Measurements from ENCODE around the gene APP. TPM values are rescaled to one million over a fixed set of nuclear protein-coding genes. Genes with fewer than 3 reads are reported as not detected.

Gene APP
- total RNA-seq, 1 experiment from 2014 or later = 401 TPM

DNA sequence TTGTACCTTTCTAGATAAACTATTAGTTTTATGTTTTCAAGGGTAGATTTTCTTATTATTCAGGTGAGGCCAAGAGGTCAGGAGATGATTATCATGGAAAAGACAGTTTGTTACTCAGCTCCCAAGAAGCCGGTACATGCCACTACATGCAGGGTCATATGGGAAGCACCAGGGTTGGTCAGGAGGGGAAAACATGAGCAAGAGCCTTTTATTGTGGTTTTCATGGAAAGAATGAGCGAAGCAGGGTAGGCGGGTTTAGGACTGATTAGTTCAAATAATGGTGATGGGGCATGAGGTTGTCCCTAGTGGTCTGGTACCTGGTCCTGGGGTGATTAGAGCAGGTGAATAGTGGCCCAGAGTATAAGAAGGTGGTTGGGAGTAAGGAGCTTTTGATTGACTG, 189.9 kb downstream of the APP start:
- DNase-seq (ENCODE audit: low read depth) = no peak

DNA sequence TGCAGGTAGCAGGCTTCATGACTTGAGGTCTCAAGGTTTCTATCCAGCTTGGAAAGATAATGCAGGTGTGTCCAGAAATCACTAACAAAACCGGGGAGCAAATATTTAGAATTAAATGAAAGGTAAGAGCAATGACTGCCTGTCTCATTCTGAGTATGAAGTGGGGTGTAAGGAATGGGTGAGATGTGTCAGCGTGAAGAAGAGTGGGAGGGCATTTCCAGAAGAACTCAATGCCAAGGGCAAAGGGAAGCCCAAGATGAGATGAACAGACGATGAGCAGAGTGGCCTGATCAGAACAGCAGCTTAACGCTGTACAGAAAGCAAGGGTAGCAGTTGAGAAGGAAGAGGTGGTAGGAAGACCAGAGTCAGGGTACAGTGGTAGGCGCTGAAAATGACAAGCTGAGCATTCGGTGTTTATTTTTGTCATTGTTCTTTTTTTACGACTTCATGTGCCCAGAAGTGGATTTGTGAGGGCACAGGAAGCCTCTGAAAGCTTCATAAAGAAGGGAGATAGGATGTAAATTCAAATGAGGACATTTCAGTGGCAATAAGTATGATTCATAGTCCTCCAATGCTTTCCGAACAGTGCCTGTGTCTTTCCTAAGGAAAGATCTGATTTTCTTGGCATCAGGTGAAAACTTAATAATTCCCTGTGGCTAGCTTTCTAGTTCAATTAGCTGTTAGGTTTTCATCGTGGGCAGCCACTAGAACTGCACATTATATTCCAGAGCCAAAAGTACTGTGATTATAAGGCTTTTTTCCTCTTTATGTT, 190.5 kb downstream of the APP start:
- DNase-seq (ENCODE audit: low read depth) = no peak

DNA sequence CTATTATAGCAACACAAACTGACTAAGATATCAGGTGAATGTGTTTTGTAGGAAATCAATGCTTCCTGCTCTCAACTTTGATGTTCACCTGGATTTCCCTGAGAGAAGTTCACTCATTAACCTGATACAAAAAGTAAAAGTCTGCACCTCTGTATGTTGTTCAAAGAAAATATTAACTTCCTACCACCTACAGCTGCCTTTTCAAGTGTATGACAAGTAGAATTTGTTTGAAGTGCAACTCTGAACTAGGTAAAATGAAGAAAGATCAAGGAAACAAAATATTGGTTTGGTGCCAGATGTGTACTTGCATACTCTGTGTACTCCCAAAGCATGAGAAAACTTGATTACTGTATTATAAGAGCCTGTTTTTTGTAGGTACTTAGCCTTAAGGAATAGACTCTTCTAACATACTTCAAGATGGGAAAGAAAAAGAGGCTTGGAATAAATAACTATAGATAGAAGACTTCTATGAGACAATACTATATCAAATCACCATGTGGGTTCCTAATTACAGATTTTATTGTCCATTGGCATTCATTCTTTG, 193.4 kb downstream of the APP start:
- DNase-seq (ENCODE audit: low read depth) = no peak

DNA sequence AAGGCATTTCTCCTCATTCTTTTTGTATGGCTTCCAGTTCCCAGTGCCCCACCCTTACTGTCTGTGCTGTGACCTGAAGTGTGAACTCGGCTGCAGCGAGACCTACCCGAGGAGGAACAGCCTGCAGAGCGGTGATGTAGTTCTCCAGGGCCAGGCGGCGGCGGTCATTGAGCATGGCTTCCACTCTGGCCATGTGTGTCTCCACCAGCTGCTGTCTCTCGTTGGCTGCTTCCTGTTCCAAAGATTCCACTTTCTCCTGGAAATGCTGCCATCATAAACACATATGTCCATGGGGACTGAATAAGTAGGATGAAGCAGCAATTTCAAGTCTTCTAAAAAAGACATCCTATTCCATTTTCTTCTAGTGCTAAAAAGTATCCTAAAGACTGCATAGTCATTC, 195.6 kb downstream of the APP start:
- no peak for DNase-seq (ENCODE audit: low read depth)

DNA sequence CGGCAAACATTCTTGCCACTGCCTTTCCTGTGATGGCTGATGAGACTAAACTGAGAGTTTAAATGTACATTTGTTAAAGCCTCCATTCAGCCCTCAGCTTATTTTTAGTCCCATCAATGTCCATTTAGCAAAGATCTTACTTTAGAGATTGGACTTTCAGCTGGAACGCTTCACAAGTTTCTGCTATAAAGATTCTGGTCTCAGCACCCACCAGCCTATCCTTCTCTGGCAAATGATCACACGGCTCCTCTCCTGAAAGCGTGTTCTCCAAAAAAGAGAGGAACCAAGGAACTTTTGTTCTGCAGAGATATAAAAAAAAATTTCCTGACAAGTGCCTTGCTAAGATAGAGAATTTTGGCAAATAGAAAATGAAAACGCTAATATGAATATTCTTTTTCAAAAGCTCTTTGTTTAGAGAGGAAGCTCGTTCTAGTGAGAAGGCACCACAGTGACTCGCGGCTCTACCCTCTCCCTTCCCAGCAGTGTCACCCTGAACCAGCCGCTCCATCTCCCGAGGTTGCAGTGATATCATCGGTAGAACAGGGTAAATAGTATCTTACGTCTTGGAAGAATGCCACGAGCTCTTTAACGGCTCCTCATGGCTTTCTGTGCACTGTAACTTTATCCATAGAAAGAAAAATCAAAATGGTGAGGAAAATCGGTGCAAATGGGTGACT, 200.2 kb downstream of the APP start:
- DNase-seq (ENCODE audit: low read depth) = no peak

DNA sequence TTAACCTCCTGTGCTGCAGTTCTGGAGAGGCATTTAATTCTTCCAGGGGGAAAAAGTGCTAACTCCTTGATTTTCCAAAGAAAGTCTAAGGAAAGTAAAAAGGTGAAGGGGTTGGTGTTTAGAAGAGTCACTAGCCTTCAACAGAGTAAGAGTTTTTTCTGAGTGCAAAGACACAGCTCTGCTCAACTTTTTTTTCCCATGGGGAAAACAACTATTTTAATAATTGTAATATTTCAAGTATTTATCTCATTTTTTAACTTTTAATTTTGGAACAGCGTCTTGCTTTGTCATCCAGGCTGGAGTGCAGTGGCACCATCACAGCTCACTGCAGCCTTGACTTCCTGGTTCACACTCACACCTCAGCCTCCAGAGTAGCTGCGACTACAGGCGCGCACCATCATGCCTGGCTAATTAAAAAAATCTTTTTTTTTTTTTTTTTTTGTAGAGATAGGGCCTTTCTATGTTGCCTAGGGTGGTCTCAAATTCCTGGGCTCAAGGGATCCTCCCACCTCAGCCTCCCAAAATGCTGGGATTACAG, 202.6 kb downstream of the APP start:
- DNase-seq (ENCODE audit: low read depth) = no peak

DNA sequence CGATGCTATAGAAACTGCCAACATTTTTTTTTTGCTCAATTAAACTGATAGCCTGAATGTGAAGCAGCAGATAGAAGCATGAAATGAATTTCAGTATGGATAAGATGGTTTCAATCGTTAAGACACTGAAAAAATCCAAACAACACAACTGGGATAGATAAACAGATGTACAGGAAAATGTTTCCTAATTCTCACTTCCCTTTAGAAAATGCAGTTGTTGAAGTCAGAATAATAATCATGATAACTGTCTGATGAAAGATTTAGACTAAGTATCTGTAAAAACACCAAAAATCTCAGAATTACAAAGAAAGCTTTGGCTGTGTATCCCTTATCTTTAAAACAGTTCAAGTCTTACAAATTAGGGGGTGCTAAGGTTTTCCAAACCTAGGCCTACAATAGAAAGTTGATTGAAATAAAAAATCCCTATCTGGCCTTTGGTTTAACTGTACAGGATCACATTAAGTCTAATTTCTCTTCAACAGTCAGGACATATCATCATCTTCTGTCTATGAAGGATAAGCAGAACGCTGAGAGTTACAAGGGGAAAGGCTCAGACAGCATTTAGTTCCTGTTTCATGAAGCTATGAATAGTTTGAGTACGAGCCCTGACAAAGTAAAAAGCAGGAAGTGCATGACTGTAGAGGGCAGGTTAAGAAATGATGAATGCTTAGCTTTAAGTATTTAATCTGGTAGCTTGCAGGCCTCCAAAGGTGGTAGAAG, 203.2 kb downstream of the APP start:
- DNase-seq (ENCODE audit: low read depth) = peak; percentile 46

DNA sequence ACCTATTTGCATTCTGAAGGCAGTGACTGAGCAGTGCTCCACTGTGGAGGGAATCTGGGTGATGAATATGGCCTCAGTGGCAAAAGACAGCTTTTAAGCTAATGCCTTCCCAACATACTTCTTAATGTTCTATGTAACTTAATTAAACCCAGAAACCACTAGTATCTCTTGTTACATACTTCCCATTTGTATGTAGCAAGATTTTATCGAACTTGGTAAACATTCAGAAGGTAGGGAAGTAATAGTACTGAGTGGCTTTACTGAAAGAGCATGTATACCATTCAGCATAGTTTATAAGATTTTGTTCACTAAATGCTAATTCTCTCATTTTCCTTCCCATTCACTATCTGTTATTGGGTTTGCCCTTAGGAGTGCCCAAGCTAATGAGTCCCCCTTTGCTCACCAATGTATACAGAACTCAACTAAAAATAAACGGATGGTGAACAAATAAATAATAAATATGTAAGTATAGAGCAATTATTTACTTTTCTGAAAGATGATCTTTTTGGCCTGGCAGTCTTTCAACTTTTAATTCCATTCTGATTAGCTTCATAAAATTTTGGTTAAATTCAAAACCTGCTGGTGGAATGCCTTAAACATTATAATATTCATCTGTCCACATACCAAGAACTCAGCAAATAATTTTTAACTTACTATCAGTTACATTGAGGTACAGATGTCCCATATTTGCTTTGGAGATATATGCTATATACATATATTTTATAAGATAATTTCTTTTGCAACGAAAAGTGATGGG, 204.4 kb downstream of the APP start:
- DNase-seq (ENCODE audit: low read depth) = no peak

DNA sequence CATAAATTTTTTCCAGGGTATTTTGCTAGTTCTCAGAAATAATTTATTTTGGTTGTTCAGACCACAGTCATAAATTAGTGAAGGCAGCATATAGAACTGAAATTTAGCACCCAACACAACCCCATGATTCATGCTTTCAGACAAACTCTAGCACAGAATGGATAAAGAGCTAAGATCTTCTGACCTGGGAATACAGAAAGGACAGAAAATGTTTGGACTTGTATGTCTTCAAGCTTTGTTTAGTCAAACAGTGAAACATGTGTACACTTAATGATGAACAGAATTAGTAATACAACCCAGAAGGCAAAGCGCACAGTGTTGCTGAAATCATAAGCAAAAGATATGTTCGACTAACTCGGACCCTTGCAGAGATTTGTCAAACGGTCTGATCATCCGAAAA, 205.6 kb downstream of the APP start:
- DNase-seq (ENCODE audit: low read depth) = no peak

DNA sequence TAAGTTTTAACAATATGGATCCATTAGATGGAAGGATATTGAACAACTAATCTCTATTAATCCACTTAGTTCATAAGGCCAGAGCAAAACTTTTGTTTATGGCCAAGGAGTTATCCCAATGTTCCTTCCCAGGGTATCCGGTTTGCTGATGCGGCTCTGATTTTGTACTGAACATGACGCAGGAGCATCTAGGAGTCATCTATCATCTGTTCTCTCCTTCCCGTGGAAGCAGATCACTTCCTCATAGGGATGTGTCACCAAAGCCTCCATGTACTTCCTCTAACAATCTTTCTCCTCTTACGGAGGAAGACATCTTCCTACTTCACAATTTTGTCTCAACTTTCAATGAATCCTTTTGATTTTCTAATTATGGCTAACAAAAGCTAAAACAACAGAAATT, 206.6 kb downstream of the APP start:
- peak; percentile 24 for DNase-seq (ENCODE audit: low read depth)

DNA sequence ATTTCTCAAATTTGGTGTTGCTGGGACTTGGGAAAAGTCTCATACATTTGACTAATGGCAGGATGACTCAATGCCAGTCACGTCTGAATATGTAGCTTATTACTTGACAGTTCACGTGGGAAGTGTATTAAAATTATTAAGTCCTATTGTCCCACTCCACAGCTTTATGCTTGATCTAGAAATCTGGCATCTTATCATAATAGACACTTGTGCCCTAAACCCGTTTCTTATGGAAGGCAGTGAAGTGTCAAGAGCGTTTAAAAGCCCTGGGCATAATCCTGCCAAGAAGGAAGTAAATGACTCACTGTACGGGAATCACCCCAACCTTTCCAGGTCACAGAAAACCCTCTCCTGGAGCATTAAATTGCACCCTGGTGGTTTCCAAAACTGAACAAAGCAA, 207.4 kb downstream of the APP start:
- DNase-seq (ENCODE audit: low read depth) = peak; percentile 92

DNA sequence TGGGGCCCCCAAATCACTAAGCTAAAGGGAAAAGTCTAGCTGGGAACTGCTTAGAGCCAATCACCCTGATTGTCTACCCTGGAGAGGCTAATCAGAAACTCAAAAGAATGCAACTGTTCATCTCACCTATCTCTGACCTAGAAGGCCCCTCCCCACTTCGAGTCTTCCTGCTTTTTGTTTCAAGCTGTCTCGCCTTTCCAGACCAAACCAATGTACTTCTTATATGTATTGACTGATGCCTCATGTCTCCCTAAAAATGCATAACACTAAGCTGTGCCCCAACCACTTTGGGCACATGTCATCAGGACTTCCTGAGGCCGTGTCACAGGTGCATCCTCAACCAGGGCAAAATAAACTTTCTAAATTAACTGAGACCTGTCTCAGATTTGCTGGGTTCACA, 209.5 kb downstream of the APP start:
- no peak for DNase-seq (ENCODE audit: low read depth)

DNA sequence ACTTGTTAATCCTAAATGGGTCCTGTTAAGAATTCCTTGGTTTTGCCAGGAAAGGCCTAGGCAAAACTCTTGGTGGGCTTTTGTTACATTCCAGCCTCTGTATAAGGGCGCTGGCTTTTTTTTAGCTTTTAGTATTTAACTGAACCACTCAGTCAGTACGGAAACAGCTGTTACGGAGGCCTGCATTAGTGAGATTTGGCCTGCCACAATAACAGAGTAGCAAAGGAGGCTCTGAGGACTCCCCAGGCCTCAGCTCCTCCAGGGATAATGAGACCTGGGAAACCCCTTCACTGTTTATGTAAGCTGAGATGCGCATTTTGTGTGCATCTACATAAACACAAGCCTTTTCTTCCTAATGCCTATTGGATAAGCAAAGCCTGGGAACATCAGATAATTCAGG, 210.2 kb downstream of the APP start:
- DNase-seq (ENCODE audit: low read depth) = no peak

DNA sequence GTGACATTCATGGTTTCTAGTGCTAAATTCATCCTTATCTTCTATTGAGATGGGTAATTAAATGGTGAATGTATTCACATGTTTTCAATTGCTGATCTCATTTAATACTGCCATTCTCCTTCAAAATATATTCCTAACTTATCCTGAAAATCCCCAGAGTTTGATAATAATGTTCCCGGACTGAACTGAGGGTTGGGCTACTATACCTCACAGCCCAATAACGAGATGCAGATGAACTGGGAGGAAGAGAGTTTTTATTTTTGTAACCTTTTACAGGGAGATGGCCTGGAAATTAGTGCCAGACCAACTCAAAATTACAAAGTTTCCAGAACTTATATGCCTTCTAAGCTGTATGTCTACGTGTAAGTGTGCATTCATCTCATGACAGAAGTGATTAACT, 210.8 kb downstream of the APP start:
- no peak for DNase-seq (ENCODE audit: low read depth)

DNA sequence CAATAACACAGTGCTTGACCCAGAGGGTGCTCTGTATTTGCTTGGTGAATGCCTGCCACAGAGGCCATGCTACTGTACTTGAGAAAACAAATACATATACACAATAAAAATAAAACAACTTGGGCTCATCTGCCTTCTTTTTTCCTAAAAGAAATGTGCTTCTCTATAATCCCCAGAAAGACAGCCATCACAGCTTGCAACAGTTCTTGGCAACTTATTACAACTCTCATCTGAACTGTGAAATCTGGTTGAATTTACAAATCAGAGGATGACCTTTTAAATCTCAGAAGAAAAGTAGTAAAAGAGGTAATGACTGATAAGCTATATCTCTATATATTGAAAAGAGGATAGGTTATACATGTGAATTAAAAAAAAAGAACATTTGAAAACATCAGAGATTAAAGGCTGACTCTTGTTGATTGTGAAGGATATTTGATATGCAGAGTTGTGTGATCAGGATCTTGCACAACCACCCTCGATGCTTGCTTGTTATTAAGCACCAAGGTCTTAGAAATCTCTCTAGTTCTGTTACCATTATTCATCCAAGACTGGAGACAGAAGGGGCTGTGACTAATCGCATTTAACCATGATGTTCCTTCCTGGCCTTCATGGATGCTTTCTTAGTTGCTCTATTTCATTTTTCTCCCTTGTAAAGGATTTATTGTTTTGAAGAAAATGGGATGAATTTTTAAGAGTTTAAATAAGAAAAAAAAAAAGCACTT, 213.4 kb downstream of the APP start:
- DNase-seq (ENCODE audit: low read depth) = peak; percentile 67

DNA sequence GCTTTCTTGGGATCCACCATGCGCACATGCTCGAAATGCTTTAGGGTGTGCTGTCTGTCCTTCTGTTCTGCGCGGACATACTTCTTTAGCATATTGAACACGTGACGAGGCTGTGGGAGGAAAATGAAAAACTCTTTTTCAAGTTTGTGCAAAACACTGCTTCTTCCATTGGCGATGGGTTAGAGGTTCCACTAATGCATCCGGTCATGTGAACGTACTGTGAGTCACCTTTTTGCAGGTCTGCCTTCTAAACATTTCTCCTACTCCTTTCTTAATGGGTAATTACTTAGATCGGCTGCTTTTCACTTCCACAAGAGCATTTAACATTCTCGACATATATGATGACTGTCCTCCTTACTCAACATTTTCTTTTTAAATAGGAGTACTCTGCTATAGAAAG, 214.9 kb downstream of the APP start:
- peak; percentile 51 for DNase-seq (ENCODE audit: low read depth)

DNA sequence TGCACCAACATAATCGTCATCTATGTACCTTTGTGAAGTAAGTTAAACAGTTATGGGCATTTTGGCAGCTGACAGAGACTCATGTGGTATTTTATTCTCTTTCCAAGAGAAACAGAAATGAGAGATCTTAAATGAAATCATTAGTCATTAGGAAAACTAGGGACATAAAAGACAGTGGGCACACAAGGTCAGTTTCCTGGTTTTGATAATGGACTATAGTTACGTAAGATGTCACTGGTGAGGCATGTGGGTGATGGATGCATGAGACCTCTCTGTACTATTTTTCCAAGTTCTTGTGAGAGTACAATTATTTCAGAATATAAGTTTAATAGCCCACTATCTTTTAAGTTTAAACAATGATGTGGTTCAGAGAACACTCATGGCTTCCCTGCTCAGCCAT, 216.9 kb downstream of the APP start:
- peak; percentile 28 for DNase-seq (ENCODE audit: low read depth)

DNA sequence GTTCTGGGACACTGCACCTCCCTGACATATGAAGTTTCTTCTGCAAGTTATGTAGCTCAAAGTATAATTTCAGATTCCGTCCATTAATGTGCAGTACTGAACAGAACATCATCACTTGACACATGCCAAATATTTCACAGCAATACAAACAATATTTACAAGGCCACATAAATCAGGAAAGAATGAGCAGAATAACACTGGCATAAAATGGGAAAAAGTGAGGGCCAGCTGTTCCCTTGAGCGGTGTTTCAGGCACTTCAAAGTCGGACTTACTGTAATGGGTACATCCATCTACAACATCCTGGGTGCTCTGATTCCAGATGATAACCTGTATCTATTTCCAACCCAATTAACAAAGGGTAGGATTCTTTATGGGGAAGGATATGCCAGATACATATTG, 217.4 kb downstream of the APP start:
- no peak for DNase-seq (ENCODE audit: low read depth)

DNA sequence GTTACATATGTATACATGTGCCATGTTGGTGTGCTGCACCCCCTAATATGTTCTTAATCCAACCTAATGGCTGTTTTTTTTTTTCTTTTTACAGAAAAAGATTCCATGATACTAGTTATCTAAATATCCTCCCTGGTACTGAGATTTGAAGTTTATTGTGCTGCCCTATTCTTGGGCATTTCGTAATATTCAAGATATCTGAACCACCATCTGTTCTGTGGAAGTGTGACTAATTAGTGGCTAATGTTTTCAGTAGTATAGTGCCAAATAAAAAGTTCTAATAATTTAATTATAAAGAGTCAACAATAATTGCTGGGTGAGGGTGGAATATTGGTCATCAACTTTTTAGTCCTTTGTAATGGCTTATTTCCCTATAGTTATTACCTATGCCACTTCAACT, 218.3 kb downstream of the APP start:
- no peak for DNase-seq (ENCODE audit: low read depth)

DNA sequence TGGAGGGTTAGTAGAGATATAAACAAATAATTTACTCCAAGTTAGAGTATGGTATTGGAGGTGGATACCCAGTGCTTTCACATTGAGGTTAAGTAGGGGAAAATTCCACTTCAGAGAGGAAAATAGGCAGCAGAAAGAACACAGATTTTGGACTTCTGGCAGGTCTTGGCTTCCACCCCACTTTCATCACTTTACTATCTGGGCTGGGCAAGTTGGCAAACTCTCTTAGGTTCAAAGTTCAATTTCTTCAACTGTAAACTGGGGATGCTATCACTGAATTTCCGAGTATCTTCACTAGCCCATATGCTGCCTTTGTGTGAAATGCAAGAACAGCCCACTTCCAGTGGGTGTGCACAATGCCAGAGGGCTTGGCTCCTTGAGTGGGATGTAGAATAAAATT, 220.9 kb downstream of the APP start:
- DNase-seq (ENCODE audit: low read depth) = no peak

DNA sequence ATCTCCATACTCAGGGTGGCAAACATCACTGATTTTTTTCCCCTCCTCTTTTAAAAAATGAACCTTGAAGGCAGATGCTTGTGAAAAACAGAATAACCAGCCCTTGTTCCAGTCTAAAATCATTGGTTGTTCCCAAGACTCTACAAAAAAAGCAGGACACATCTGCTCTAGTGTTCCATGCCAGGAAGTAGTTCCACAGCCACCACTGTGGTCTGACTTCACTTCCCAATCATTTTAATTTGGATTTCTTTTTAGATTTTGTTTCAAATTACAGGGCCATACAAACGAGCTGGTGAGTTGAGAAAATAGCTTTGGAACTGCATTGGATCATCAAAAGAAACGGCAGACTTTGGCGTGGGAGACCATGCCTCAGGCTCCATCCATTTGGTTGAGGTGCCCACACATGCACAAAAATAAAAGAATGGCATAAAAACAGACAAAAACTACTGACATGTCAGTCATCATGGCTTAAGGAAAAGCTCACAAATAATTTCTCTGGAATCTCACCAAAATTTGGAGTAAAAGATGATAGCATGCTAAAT, 225.8 kb downstream of the APP start:
- DNase-seq (ENCODE audit: low read depth) = no peak
